ENCODE results near the gene CSNK2A1.

Gene CSNK2A1

DNA sequence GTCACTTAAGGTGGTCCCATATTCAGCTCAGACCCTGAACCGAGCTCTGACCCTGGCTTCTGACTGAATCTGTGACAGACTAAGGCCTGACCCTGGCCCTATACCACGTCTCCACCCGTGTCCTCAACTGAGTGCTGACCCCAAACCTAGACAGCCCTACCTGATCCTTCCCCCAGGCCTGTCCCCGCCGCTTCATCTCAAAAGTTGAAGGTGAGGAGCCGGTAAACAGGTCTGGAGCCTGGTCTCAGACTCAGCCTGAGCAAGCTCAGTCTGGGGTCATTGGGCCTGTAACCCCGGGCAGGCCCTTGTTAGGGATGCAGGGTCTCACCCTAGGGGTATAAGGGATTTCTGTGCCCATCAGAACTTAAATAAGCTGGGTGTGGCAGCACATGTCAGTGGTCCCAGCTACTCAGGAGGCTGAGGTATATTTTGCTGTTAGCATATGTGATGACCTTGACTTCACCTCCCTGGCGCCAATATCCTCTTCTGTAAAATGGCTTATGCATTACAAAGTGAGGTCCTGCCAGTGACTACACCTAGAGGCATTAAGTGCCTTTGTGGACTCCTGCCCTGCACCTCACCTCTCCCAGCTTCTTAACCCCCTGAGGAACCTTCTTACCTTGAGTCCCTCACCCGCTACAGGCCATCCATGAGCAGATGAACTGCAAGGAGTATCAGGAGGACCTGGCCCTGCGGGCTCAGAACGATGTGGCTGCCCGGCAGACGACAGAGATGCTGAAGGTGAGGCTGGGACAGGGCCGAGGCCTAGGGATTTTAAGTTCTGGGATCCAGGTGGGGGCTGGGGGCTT is 115.5 kb downstream of the CSNK2A1 start:
- no peak for DNase-seq

DNA sequence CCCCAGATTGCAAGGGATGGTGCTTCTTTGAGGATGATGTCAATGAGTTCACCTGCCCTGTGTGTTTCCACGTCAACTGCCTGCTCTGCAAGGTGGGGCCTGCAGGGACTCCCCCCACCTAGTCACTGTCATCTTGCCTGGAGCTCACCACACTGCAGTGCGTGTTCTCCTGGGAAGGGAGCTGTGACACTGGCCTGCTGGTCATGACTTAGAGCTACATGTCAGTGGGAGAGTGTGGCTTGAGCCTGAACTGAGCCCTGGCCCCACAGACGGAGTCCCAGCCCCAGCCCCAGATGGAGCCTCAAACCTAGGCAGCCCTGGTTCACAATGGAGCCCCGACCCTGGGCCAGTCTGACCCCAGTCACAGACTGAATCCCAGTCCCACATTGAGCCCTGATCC is 116.2 kb downstream of the CSNK2A1 start:
- DNase-seq, result no peak

DNA sequence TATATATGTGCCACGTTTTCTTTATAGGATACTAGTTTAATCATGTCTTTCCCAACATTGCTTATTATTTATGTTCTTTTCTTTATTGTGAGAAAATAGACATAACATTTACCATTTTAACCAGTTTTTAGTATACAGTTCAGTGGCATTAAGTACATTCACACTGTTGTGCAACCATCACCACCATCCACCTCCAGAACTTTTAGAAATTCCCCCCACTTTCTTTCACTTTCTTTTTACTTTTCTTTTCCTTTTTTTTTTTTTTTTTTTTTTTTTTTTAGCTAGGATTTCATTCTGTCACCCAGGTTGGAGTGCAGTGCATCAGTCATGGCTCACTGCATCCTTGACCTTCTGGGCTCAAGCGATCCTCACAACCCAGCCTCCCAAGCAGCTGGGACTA is 117.0 kb downstream of the CSNK2A1 start:
- no peak for DNase-seq
